GM18519 (cell line): ENCODE results near the gene AGAP9.
"Not testable (repeated sequence)": the region's sequence is repeated elsewhere in the genome, so short reads cannot be mapped to it uniquely, and the experiment has no call there.

Source experiments
- ATAC-seq: cut with Tn5 transposase; IDR thresholded peaks from one replicate; pipeline ENCODE4 v1.9.1; 2021; ENCODE audit warnings: mild to moderate bottlenecking, moderate library complexity; ENCODE audit not compliant: unreplicated experiment, low FRiP score

Gene AGAP9

GRCh38 chr10:47458466-47459154 lies 64.8 kb downstream of the AGAP9 start:
- no peak for ATAC-seq

DNA sequence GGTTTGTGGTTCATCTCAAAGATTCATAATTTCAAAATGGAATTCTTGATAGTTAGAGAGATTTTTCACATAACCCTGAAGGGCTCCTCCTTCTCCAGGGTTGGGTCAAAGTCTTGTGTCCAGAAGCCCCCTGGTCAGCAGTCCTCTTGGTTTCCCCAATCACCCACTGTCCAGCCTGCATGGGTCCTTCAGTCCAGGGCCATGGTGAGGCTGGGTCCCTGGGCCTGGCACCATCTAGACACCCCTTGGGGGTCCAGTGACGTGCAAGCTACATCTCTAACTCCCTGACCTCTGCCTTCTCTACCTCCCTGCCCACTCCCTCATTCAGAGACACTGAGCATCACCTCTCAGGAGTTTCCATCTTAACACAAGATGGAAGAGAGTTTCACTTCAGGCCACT lies 65.6 kb downstream of the AGAP9 start:
- no peak for ATAC-seq

DNA sequence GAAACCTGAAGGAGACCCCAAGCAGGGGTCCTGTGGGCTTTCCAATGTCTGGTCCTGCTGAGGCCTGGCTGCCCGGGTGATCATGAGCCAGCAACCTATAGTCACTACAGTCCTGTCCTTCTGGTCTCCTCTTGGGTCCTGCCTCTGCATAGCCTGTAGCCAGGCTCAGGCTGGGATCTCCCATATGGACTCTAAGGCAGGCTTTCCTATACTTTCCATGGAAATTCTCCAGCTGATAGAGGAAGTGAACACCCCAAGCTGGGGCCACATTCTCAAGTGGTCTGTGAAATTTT lies 66.0 kb downstream of the AGAP9 start:
- ATAC-seq = no peak

- ATAC-seq = no peak
Measured at GRCh38 chr10:47456794-47457527, 66.5 kb downstream of the AGAP9 start.

GRCh38 chr10:47456079-47456785 lies 67.2 kb downstream of the AGAP9 start:
- no peak for ATAC-seq

GRCh38 chr10:47455350-47456078 lies 67.9 kb downstream of the AGAP9 start:
- ATAC-seq = not testable (repeated sequence)

- no peak for ATAC-seq
Measured at GRCh38 chr10:47454780-47455058, 68.7 kb downstream of the AGAP9 start.

- no peak for ATAC-seq
Measured at GRCh38 chr10:47454008-47454779, 69.2 kb downstream of the AGAP9 start.

- no peak for ATAC-seq
Measured at GRCh38 chr10:47453141-47454007, 70.1 kb downstream of the AGAP9 start.

DNA sequence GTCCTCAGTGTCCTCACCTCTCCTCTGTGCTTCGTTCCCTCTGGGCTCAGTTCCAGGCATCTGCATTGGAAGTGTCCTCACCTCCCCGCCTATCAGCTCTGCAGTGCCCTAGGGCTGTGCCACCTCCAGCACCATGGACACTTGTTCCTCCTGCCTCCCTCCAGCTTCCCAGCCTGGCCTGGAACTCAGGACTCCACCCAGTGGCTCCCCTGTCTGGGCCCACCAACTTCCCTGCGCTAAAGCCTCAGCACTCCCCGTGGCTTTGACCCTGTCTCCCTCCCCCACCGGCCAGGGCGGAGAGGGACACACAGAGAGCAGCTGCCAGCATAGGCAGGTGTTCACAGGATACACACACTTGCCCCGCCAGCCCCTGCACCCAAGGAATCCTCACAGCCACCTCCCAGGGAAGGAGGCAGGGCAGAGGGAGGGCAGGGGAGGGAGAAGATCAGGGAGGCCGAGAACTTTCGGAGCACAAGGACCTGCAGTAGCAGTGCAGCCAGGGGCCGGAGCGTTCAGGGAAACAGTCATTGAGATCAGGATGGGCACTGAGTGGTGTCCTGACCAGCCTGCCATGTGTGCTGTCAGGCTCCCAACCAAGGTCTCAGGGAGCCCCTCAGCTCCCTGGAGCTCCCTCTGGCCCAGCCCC lies 70.8 kb downstream of the AGAP9 start:
- no peak for ATAC-seq

GRCh38 chr10:47451998-47452494 lies 71.4 kb downstream of the AGAP9 start:
- ATAC-seq = no peak
